ENCODE measurements around the gene KL. TPM values are rescaled to one million over a fixed set of nuclear protein-coding genes. Genes with fewer than 3 reads are reported as not detected.

The KL gene
- total RNA-seq, 1 experiment from 2014 or later, result not detected

GRCh38 chr13:33110713-33111413, 94.6 kb downstream of the KL start:
- intact Hi-C loops (cut with micrococcal nuclease), result no loop called here
- no peak overlapping the region for H3K4me3 Mint-ChIP-seq (ENCODE audit: unreplicated experiment)
- no peaks in the 10 kb centered on the region for H3K9me3 Mint-ChIP-seq (ENCODE audit: unreplicated experiment)
- peak overlapping the region; percentile 67 for H3K27ac Mint-ChIP-seq (ENCODE audit: low read depth, unreplicated experiment)
- no peaks in the 10 kb centered on the region for H3K4me1 Mint-ChIP-seq (ENCODE audit: insufficient read depth, unreplicated experiment)
- no peaks in the 10 kb centered on the region for H3K27me3 Mint-ChIP-seq (ENCODE audit: insufficient read depth, unreplicated experiment)
- peaks cover 93% of the 10 kb centered on the region for H3K36me3 Mint-ChIP-seq (ENCODE audit: insufficient read depth, unreplicated experiment)
- ChIA-PET CTCF (interaction anchor here (0.5 to 1.4 kb wide), 4 partner anchors 12 to 386 kb away, joined by 3 to 5 read pairs (median 4); no protein-coding TSS in a partner anchor), POLR2A (no interaction called here)
- DNase-seq (ENCODE audit: unreplicated experiment), result no peak
- TF ChIP-seq CTCF (IDR thresholded peaks at IDR 0.05; ENCODE audit: unreplicated experiment), result no peak
- BruUV-seq (replicated peaks), result no TSS peak

- ChIA-PET POLR2A (interaction anchor here (0.5 kb wide), 1 partner anchor 105 kb away, joined by 3 read pairs; no protein-coding TSS in a partner anchor), CTCF (interaction anchor here (0.6 to 1.1 kb wide), 4 partner anchors 9 to 1066 kb away, joined by 3 read pairs; no protein-coding TSS in a partner anchor)
- Mint-ChIP-seq H3K27me3 (ENCODE audit: insufficient read depth, unreplicated experiment) (no peaks in the 10 kb centered on the region), H3K4me3 (ENCODE audit: unreplicated experiment) (no peak overlapping the region), H3K27ac (ENCODE audit: low read depth, unreplicated experiment) (peak overlapping the region; percentile 67), H3K4me1 (ENCODE audit: insufficient read depth, unreplicated experiment) (no peaks in the 10 kb centered on the region), H3K36me3 (ENCODE audit: insufficient read depth, unreplicated experiment) (peaks cover 93% of the 10 kb centered on the region), H3K9me3 (ENCODE audit: unreplicated experiment) (no peaks in the 10 kb centered on the region)
- no peak for TF ChIP-seq CTCF (IDR thresholded peaks at IDR 0.05; ENCODE audit: unreplicated experiment)
- DNase-seq (ENCODE audit: unreplicated experiment), result no peak
- intact Hi-C loops (cut with micrococcal nuclease), result no loop called here
- BruUV-seq (replicated peaks), result no TSS peak
These were observed 95.3 kb downstream of the KL start for GRCh38 chr13:33111414-33112110.

- H3K4me1 Mint-ChIP-seq (ENCODE audit: insufficient read depth, unreplicated experiment), result no peaks in the 10 kb centered on the region
- ChIA-PET POLR2A (interaction anchor here (0.6 to 0.7 kb wide), 2 partner anchors 30 to 330 kb away, joined by 3 read pairs; no protein-coding TSS in a partner anchor), CTCF (interaction anchor here (0.7 to 1.1 kb wide), 3 partner anchors 12 to 1067 kb away, joined by 3 read pairs; no protein-coding TSS in a partner anchor)
- peak overlapping the region; percentile 67 for H3K27ac Mint-ChIP-seq (ENCODE audit: low read depth, unreplicated experiment)
- H3K4me3 Mint-ChIP-seq (ENCODE audit: unreplicated experiment), result no peak overlapping the region
- no peaks in the 10 kb centered on the region for H3K27me3 Mint-ChIP-seq (ENCODE audit: insufficient read depth, unreplicated experiment)
- peaks cover 97% of the 10 kb centered on the region for H3K36me3 Mint-ChIP-seq (ENCODE audit: insufficient read depth, unreplicated experiment)
- H3K9me3 Mint-ChIP-seq (ENCODE audit: unreplicated experiment), result no peaks in the 10 kb centered on the region
- DNase-seq (ENCODE audit: unreplicated experiment), result no peak
- no TSS peak for BruUV-seq (replicated peaks)
- intact Hi-C loops (cut with micrococcal nuclease), result no loop called here
- no peak for TF ChIP-seq CTCF (IDR thresholded peaks at IDR 0.05; ENCODE audit: unreplicated experiment)
These were observed 96.5 kb downstream of the KL start for GRCh38 chr13:33112766-33113165.

- Mint-ChIP-seq H3K4me1 (ENCODE audit: insufficient read depth, unreplicated experiment) (peaks cover 8% of the 10 kb centered on the region), H3K27me3 (ENCODE audit: insufficient read depth, unreplicated experiment) (no peaks in the 10 kb centered on the region), H3K9me3 (ENCODE audit: unreplicated experiment) (no peaks in the 10 kb centered on the region), H3K36me3 (ENCODE audit: insufficient read depth, unreplicated experiment) (peaks cover 97% of the 10 kb centered on the region), H3K4me3 (ENCODE audit: unreplicated experiment) (no peak overlapping the region), H3K27ac (ENCODE audit: low read depth, unreplicated experiment) (no peak overlapping the region)
- intact Hi-C loops (cut with micrococcal nuclease), result no loop called here
- ChIA-PET CTCF (interaction anchor here (1.2 kb wide), 1 partner anchor 65 kb away, joined by 3 read pairs; no protein-coding TSS in a partner anchor), POLR2A (no interaction called here)
- no peak for DNase-seq (ENCODE audit: unreplicated experiment)
- no TSS peak for BruUV-seq (replicated peaks)
- no peak for TF ChIP-seq CTCF (IDR thresholded peaks at IDR 0.05; ENCODE audit: unreplicated experiment)
These were observed 97.9 kb downstream of the KL start for GRCh38 chr13:33114146-33114545.

Measured in MCF 10A (cell line).